Memory B cell (primary cell): ENCODE data around the gene MIEF2.

Experiments
- ATAC-seq: fragments of 150-1000 bp; cut with Tn5 transposase; 2 replicates; pipeline ENCODE4 v1.10.0; 2021; ENCODE audit warnings: low read depth, mild to moderate bottlenecking, moderate library complexity
- DNase-seq, 2 donors: peaks; one replicate each; pipeline ENCODE4 v3.0.0; 2022; ENCODE audit warnings: low spot score in 2 of 2
- H3K27ac Mint-ChIP-seq: one replicate; pipeline ENCODE4 v1.8.0; 2022; ENCODE audit warnings: mild to moderate bottlenecking, moderate library complexity, mixed read lengths
- H3K27me3 Mint-ChIP-seq: one replicate; pipeline ENCODE4 v1.8.0; 2022; ENCODE audit warnings: mixed read lengths
- H3K36me3 Mint-ChIP-seq: one replicate; pipeline ENCODE4 v1.8.0; 2022; ENCODE audit warnings: mild to moderate bottlenecking, mixed read lengths
- H3K4me1 Mint-ChIP-seq: one replicate; pipeline ENCODE4 v1.8.0; 2022; ENCODE audit warnings: mixed read lengths
- H3K4me3 Mint-ChIP-seq: one replicate; pipeline ENCODE4 v1.8.0; 2022; ENCODE audit warnings: mild to moderate bottlenecking, moderate library complexity, mixed read lengths
- H3K9me3 Mint-ChIP-seq: one replicate; pipeline ENCODE4 v1.8.0; 2022; ENCODE audit warnings: mixed read lengths

MIEF2 gene

GRCh38 chr17:18229254-18229653, 31.2 kb upstream of the MIEF2 start:
- H3K27me3 Mint-ChIP-seq, result no peaks in the 10 kb centered on the region
- DNase-seq, result no peak
- no peaks in the 10 kb centered on the region for H3K9me3 Mint-ChIP-seq
- no peak for ATAC-seq
- no peak overlapping the region for H3K4me3 Mint-ChIP-seq
- H3K36me3 Mint-ChIP-seq, result no peaks in the 10 kb centered on the region
- H3K27ac Mint-ChIP-seq, result no peak overlapping the region
- H3K4me1 Mint-ChIP-seq, result peaks cover 14% of the 10 kb centered on the region

GRCh38 chr17:18229771-18230170, 30.7 kb upstream of the MIEF2 start:
- no peaks in the 10 kb centered on the region for H3K9me3 Mint-ChIP-seq
- H3K4me3 Mint-ChIP-seq, result no peak overlapping the region
- H3K27ac Mint-ChIP-seq, result no peak overlapping the region
- ATAC-seq (no peak), DNase-seq (no peak)
- peaks cover 14% of the 10 kb centered on the region for H3K4me1 Mint-ChIP-seq
- H3K27me3 Mint-ChIP-seq, result no peaks in the 10 kb centered on the region
- peaks cover 2% of the 10 kb centered on the region for H3K36me3 Mint-ChIP-seq

- peaks cover 2% of the 10 kb centered on the region for H3K36me3 Mint-ChIP-seq
- DNase-seq (no peak), ATAC-seq (no peak)
- H3K27ac Mint-ChIP-seq, result no peak overlapping the region
- H3K27me3 Mint-ChIP-seq, result no peaks in the 10 kb centered on the region
- H3K4me1 Mint-ChIP-seq, result peaks cover 14% of the 10 kb centered on the region
- H3K4me3 Mint-ChIP-seq, result no peak overlapping the region
- H3K9me3 Mint-ChIP-seq, result no peaks in the 10 kb centered on the region
These were observed 29.9 kb upstream of the MIEF2 start for GRCh38 chr17:18230288-18231141.

GRCh38 chr17:18231164-18231563, 29.3 kb upstream of the MIEF2 start:
- no peak for DNase-seq
- Mint-ChIP-seq H3K4me3 (no peak overlapping the region), H3K27me3 (no peaks in the 10 kb centered on the region), H3K27ac (no peak overlapping the region), H3K4me1 (peaks cover 10% of the 10 kb centered on the region), H3K36me3 (peaks cover 2% of the 10 kb centered on the region), H3K9me3 (no peaks in the 10 kb centered on the region)
- ATAC-seq, result no peak

GRCh38 chr17:18233803-18234518, 26.5 kb upstream of the MIEF2 start:
- no peaks in the 10 kb centered on the region for H3K9me3 Mint-ChIP-seq
- H3K4me1 Mint-ChIP-seq, result no peaks in the 10 kb centered on the region
- no peak for DNase-seq
- no peaks in the 10 kb centered on the region for H3K27me3 Mint-ChIP-seq
- H3K4me3 Mint-ChIP-seq, result no peak overlapping the region
- no peak overlapping the region for H3K27ac Mint-ChIP-seq
- no peak for ATAC-seq
- H3K36me3 Mint-ChIP-seq, result peaks cover 6% of the 10 kb centered on the region

GRCh38 chr17:18234853-18235380, 25.5 kb upstream of the MIEF2 start:
- Mint-ChIP-seq H3K4me1 (no peaks in the 10 kb centered on the region), H3K9me3 (no peaks in the 10 kb centered on the region), H3K4me3 (no peak overlapping the region), H3K36me3 (peaks cover 6% of the 10 kb centered on the region), H3K27me3 (no peaks in the 10 kb centered on the region), H3K27ac (no peak overlapping the region)
- no peak for ATAC-seq
- no peak for DNase-seq

- Mint-ChIP-seq H3K4me1 (no peaks in the 10 kb centered on the region), H3K4me3 (no peak overlapping the region), H3K27ac (no peak overlapping the region), H3K27me3 (no peaks in the 10 kb centered on the region), H3K9me3 (no peaks in the 10 kb centered on the region), H3K36me3 (peaks cover 6% of the 10 kb centered on the region)
- DNase-seq (no peak), ATAC-seq (no peak)
These were observed 24.7 kb upstream of the MIEF2 start for GRCh38 chr17:18235743-18236256.

GRCh38 chr17:18236494-18236893, 24.0 kb upstream of the MIEF2 start:
- H3K27ac Mint-ChIP-seq, result no peak overlapping the region
- ATAC-seq (no peak), DNase-seq (no peak)
- H3K4me3 Mint-ChIP-seq, result no peak overlapping the region
- no peaks in the 10 kb centered on the region for H3K4me1 Mint-ChIP-seq
- no peaks in the 10 kb centered on the region for H3K9me3 Mint-ChIP-seq
- no peaks in the 10 kb centered on the region for H3K27me3 Mint-ChIP-seq
- peaks cover 6% of the 10 kb centered on the region for H3K36me3 Mint-ChIP-seq

- H3K4me3 Mint-ChIP-seq, result no peak overlapping the region
- H3K36me3 Mint-ChIP-seq, result peaks cover 6% of the 10 kb centered on the region
- ATAC-seq, result no peak
- no peaks in the 10 kb centered on the region for H3K9me3 Mint-ChIP-seq
- no peaks in the 10 kb centered on the region for H3K4me1 Mint-ChIP-seq
- no peak overlapping the region for H3K27ac Mint-ChIP-seq
- H3K27me3 Mint-ChIP-seq, result no peaks in the 10 kb centered on the region
- no peak for DNase-seq
These were observed 23.0 kb upstream of the MIEF2 start for GRCh38 chr17:18237461-18237860.

GRCh38 chr17:18238299-18238698, 22.2 kb upstream of the MIEF2 start:
- Mint-ChIP-seq H3K36me3 (peaks cover 6% of the 10 kb centered on the region), H3K27me3 (no peaks in the 10 kb centered on the region)

GRCh38 chr17:18240449-18240848, 20.0 kb upstream of the MIEF2 start:
- no peak for ATAC-seq
- Mint-ChIP-seq H3K36me3 (peaks cover 7% of the 10 kb centered on the region), H3K27me3 (no peaks in the 10 kb centered on the region)

More at GRCh38 chr17:18238299-18238698, 22.2 kb upstream of the MIEF2 start:
- H3K9me3 Mint-ChIP-seq, result no peaks in the 10 kb centered on the region
- no peak overlapping the region for H3K4me3 Mint-ChIP-seq
- no peak overlapping the region for H3K27ac Mint-ChIP-seq
- DNase-seq (no peak), ATAC-seq (no peak)
- H3K4me1 Mint-ChIP-seq, result no peaks in the 10 kb centered on the region

GRCh38 chr17:18241229-18241871, 19.1 kb upstream of the MIEF2 start:
- Mint-ChIP-seq H3K36me3 (peaks cover 10% of the 10 kb centered on the region), H3K27ac (no peak overlapping the region), H3K4me1 (no peaks in the 10 kb centered on the region), H3K27me3 (no peaks in the 10 kb centered on the region), H3K4me3 (no peak overlapping the region), H3K9me3 (no peaks in the 10 kb centered on the region)
- DNase-seq (no peak), ATAC-seq (no peak)

More at GRCh38 chr17:18240449-18240848, 20.0 kb upstream of the MIEF2 start:
- H3K4me3 Mint-ChIP-seq, result no peak overlapping the region
- no peaks in the 10 kb centered on the region for H3K9me3 Mint-ChIP-seq
- H3K27ac Mint-ChIP-seq, result no peak overlapping the region
- no peak for DNase-seq
- H3K4me1 Mint-ChIP-seq, result no peaks in the 10 kb centered on the region

- H3K4me3 Mint-ChIP-seq, result no peak overlapping the region
- H3K27me3 Mint-ChIP-seq, result no peaks in the 10 kb centered on the region
- H3K36me3 Mint-ChIP-seq, result peaks cover 16% of the 10 kb centered on the region
- H3K4me1 Mint-ChIP-seq, result peaks cover 8% of the 10 kb centered on the region
- H3K9me3 Mint-ChIP-seq, result no peaks in the 10 kb centered on the region
- DNase-seq, result no peak
- ATAC-seq, result no peak
- H3K27ac Mint-ChIP-seq, result no peak overlapping the region
These were observed 15.3 kb upstream of the MIEF2 start for GRCh38 chr17:18245038-18245776.
